Smooth muscle cell (in vitro differentiated cells): ENCODE data around the gene IGLON5. TPM values are rescaled to one million over a fixed set of nuclear protein-coding genes. Genes with fewer than 3 reads are reported as not detected.

Experiments used
- DNase-seq: peaks from one replicate; lab custom pipeline; 2025; ENCODE audit not compliant: unreplicated experiment; lab: John Stamatoyannopoulos, UW
- H2AFZ ChIP-seq: fragments of 200-600 bp; sonication (generic); 2 replicates; pipeline ENCODE4 v1.6.0; 2016; ENCODE audit warnings: antibody characterized with exemption, low read depth, mild to moderate bottlenecking
- H3F3A ChIP-seq: fragments of 200-600 bp; sonication (generic); 2 replicates; pipeline ENCODE4 v1.6.0; 2017; ENCODE audit warnings: antibody characterized with exemption, low read depth
- H3K27ac ChIP-seq: fragments of 200-600 bp; sonication (generic); 2 replicates; pipeline ENCODE4 v1.5.1; 2016; ENCODE audit warnings: low read depth, mild to moderate bottlenecking
- H3K27me3 ChIP-seq: fragments of 200-600 bp; sonication (generic); 2 replicates; pipeline ENCODE4 v1.6.1; 2016; ENCODE audit warnings: low read depth, mild to moderate bottlenecking
- H3K36me3 ChIP-seq: fragments of 200-600 bp; sonication (generic); 2 replicates; pipeline ENCODE4 v1.5.1; 2016; ENCODE audit warnings: low read depth
- H3K4me1 ChIP-seq: fragments of 200-600 bp; sonication (generic); 2 replicates; pipeline ENCODE4 v1.5.1; 2016; ENCODE audit warnings: low read depth
- H3K4me2 ChIP-seq: fragments of 200-600 bp; sonication (generic); 2 replicates; pipeline ENCODE4 v1.6.0; 2016; ENCODE audit warnings: mild to moderate bottlenecking
- H3K4me3 ChIP-seq: fragments of 200-600 bp; sonication (generic); 2 replicates; pipeline ENCODE4 v1.5.1; 2016; ENCODE audit warnings: mild to moderate bottlenecking
- H3K79me2 ChIP-seq: fragments of 200-600 bp; sonication (generic); 2 replicates; pipeline ENCODE4 v1.6.0; 2016; ENCODE audit warnings: low read depth, mild to moderate bottlenecking
- H3K9ac ChIP-seq: fragments of 200-600 bp; sonication (generic); 2 replicates; pipeline ENCODE4 v1.6.0; 2016; ENCODE audit warnings: low read depth
- H3K9me3 ChIP-seq: fragments of 200-600 bp; sonication (generic); replicated peaks from 2 replicates; pipeline ENCODE4 v1.5.1; 2016; ENCODE audit warnings: low read depth
- H4K20me1 ChIP-seq: fragments of 200-600 bp; sonication (generic); 2 replicates; pipeline ENCODE4 v1.6.0; 2016; ENCODE audit warnings: low read depth
- WGBS: methylation state at CpG from one replicate; pipeline ENCODE4 v1.1.7; 2016; ENCODE audit warnings: low lambda C conversion rate; 5-methylcytosine and 5-hydroxymethylcytosine counted together
- polyA plus RNA-seq: library from polyadenylated mRNA; unstranded; fragments of >200 nt; fragmentation: Nextera tagmentation; extraction: Ambion mirVana; gene quantifications from 2 replicates; pipeline ENCODE4 v1.2.1, GENCODE V29; 2016
- total RNA-seq: library from RNA; depleted of rRNA; stranded (reverse); fragments of >200 nt; gene quantifications from 2 replicates; pipeline ENCODE4 v1.2.3, GENCODE V29; 2014
- TF ChIP-seq, protein P1 (sequence below): fragments of 200-600 bp; sonication (generic); IDR thresholded peaks from 2 replicates; pipeline ENCODE4 v1.5.1; 2017; ENCODE audit warnings: borderline replicate concordance, mild to moderate bottlenecking, antibody characterized with exemption; ENCODE audit not compliant: insufficient read depth, poor library complexity, severe bottlenecking

The IGLON5 gene
- total RNA-seq (3.5 and 4.6 TPM in 2 replicates), polyA plus RNA-seq (3.4 and 3.8 TPM in 2 replicates)

DNA sequence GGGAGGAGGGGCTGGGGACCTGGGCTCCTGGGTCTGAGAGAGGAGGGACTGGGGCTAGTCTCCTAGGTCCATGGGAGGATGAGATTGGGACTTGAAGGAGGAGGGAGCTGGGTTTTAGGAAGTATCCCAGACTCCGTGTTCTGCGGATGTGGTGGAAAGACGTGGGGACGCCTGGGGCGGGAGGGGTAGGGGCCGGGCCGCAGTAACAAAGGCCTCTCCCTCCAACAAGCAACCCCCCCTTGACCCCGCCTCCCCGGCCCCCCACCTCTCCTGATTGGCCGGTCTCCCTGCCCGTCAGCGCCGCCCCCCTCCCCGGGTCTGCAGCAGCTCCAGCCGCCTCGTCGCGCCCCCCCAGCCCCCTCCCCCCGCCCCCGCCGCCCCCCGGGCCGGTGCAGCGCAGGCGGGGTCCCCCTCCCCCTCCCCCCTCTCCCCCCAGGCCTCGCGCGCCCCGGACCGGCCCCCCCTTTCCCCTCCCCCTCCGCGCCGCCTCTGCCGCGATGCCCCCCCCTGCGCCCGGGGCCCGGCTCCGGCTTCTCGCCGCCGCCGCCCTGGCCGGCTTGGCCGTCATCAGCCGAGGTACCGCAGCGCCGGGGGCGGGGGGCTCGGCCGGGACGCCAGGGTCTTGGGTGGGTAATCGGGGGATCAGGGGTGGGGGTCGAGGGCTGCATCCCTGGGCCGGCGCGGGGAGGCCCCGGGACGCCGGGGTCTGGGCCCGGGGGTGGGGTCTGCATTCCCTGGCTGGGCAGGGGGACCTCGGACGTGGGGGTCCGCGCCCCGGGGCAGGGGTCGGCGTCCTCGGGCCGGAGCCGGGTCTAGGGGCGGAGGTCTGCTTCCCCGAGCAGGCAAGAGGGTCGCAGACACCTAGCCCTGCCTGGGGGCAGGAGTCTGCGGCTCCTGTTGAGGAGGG, at the start of gene IGLON5:
Gene IGLON5, plus strand, starts transcription at position 294 of the 907 bp plus-strand sequence. Its CDS starts 204 bp downstream, at position 498.
- Histone ChIP-seq H3K27me3 (peaks cover 9% of the 10 kb centered on the region), H3K9ac (no peak within 1 kb of the TSS), H3K36me3 (no peaks in the 10 kb centered on the region), H2AFZ (no peak within 1 kb of the TSS), H3K4me1 (no peaks in the 10 kb centered on the region), H3F3A (no peaks in the 10 kb centered on the region), H3K79me2 (no peaks in the 10 kb centered on the region), H3K9me3 (no peaks in the 10 kb centered on the region), H3K4me3 (peak within 1 kb of the TSS; percentile 50), H3K27ac (no peak within 1 kb of the TSS), H4K20me1 (no peaks in the 10 kb centered on the region), H3K4me2 (peak within 1 kb of the TSS; percentile 83)
- WGBS, result 22% methylated on average over 13 of the region's 76 CpGs
- no peak for DNase-seq
- TF ChIP-seq, protein P1, sequence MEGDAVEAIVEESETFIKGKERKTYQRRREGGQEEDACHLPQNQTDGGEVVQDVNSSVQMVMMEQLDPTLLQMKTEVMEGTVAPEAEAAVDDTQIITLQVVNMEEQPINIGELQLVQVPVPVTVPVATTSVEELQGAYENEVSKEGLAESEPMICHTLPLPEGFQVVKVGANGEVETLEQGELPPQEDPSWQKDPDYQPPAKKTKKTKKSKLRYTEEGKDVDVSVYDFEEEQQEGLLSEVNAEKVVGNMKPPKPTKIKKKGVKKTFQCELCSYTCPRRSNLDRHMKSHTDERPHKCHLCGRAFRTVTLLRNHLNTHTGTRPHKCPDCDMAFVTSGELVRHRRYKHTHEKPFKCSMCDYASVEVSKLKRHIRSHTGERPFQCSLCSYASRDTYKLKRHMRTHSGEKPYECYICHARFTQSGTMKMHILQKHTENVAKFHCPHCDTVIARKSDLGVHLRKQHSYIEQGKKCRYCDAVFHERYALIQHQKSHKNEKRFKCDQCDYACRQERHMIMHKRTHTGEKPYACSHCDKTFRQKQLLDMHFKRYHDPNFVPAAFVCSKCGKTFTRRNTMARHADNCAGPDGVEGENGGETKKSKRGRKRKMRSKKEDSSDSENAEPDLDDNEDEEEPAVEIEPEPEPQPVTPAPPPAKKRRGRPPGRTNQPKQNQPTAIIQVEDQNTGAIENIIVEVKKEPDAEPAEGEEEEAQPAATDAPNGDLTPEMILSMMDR, result no peak

DNA sequence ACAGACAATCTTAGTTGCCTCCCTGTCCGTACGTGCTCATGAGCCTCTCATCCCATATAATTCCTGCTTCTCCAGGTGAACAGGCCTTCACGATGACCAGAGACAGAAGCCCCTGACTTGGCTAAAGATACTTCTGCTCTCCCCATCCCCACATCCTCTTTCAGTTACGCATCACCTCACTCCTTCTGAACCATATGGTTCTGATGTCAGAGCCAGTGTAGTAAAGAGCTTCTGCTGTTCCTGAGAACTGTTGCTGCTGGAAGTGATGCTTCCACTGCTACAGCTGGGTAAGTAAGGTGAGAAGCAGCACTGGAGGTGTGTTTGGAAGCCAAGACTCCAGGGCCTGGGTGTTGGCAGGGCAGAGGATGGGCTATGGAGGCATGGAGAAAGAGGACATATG, 47.6 kb upstream of the IGLON5 start:
- Histone ChIP-seq H2AFZ (no peak overlapping the region), H3K9me3 (no peaks in the 10 kb centered on the region), H3K36me3 (no peaks in the 10 kb centered on the region), H3K27ac (no peak overlapping the region), H4K20me1 (no peaks in the 10 kb centered on the region), H3K4me1 (no peaks in the 10 kb centered on the region), H3K9ac (no peak overlapping the region), H3K79me2 (no peaks in the 10 kb centered on the region), H3F3A (no peaks in the 10 kb centered on the region), H3K4me2 (no peak overlapping the region), H3K27me3 (no peaks in the 10 kb centered on the region), H3K4me3 (no peak overlapping the region)
- 93% methylated on average over 4 of the region's 4 CpGs for WGBS
- TF ChIP-seq, protein P1, result no peak
- DNase-seq, result no peak

DNA sequence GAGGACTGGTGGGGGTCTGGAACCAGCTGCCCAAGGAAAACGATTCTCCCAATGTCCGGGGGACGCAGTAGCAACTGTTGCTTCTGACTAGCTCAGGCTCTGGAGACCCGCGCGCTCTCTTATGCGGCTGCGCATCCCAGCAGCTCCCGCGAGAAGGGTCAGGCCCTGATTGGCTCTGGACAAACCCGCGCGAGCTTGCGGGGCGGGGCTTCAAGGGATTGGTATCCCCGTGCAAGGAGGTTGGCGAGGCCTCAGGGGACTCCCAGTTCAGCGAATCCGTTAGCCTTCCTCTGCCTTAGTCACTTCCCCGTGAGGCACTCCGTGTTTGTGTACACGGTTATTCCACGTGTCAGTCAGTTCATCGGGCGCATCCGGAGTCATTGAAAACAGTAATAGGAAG, 40.4 kb upstream of the IGLON5 start:
- no peaks in the 10 kb centered on the region for H3K36me3 ChIP-seq

More for the DNA sequence above, 40.4 kb upstream of the IGLON5 start:
- Histone ChIP-seq H3F3A (no peaks in the 10 kb centered on the region), H2AFZ (no peak overlapping the region), H3K79me2 (no peaks in the 10 kb centered on the region), H3K9ac (no peak overlapping the region), H3K27ac (no peak overlapping the region), H3K4me3 (no peak overlapping the region), H3K9me3 (no peaks in the 10 kb centered on the region), H3K4me1 (no peaks in the 10 kb centered on the region), H3K4me2 (no peak overlapping the region), H3K27me3 (no peaks in the 10 kb centered on the region), H4K20me1 (no peaks in the 10 kb centered on the region)
- DNase-seq, result no peak
- TF ChIP-seq, protein P1, result no peak
- WGBS, result 89% methylated on average over 26 of the region's 26 CpGs
